DMS153 treated with DMSO at 0.1 percent for 48 hours (cell line): Measurements from ENCODE around the gene SELENOW.
"Not testable (repeated sequence)": the region's sequence is repeated elsewhere in the genome, so short reads cannot be mapped to it uniquely, and the experiment has no call there.

Source experiments
- DNase-seq: peaks from one replicate; lab custom pipeline; 2025; ENCODE audit not compliant: unreplicated experiment; lab: John Stamatoyannopoulos, UW

The SELENOW gene

DNA sequence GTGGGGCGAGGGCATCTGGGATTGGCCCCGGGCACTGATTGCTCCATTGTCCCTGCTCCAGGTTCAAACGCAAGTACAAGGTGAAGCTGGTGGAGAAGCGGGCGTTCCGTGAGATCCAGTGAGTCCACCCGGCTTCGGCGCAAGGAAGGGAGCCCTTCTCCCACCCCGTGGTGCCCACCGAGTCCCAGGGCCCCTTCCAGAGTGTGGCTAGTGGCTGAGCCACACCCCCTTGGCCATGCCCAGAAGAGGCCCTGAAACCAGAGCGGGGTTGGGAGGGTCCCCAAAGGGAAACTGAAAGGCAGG, 21.9 kb upstream of the SELENOW start:
- DNase-seq = no peak

DNA sequence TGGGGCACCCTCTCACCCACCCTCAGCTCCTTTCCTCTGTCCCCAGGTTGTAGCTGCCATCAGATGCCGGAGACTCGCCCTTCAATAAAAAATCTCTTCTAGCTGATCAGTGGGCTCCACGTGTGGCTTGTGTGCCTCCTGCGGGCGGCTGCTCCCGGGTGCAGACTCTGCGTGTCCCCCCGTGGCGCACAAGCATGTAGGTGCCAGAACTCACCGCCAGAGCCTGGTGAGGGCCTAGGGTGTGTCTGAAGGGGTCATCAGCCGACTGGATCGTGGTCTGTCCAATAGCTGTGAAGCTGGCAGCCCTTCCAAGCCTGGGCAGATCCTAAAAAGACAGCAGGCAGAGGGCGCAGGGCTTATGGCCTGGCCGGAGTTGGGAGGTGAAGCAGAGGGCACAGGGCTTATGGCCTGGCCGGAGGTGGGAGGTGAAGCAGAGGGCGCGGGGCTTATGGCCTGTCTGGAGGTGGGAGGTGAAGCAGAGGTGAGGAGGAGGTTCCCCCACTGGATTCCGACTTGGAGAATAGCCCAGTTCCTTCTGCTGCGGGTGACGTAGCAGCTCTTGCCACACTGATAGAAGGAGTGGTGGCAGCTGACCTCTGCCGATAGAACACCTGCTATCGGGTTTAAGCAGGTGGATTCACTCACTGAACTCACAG, 21.4 kb upstream of the SELENOW start:
- DNase-seq = no peak

DNA sequence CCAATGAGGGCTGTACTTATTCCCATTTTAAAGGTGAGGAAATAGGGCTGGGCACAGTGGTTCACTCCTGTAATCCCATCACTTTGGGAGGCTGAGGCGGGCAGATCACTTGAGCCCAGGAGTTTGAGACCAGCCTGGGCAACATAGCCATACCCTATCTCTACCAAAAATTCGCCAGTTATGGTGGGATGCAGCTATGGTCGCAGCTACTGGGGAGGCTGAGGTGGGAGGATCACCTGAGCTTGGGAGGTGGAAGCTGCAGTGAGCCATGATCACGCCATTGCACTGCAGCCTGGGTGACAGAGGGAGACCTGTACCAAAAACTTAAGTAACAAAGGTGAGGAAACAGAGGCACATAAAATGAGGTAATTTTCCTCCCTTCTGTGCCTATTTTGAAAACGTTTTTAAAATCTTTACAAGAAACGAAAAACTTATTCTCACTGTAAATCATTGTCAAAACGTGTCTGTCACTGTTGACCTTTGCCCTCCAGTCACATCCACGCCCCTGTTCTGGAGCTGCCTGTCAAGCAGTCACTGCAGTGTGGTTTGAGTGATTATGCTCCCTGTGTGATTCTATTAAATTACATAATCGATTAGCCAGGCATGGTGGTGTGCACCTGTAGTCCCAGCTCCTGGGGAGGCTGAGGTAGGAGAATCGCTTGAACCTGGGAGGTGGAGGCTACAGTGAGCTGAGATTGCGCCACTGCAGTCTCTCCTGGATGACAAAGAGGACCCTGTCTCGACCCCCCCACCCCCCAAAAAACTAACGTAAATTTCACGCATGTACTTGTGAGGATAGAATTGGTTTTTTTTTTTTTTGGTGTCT, 20.7 kb upstream of the SELENOW start:
- DNase-seq = no peak

DNA sequence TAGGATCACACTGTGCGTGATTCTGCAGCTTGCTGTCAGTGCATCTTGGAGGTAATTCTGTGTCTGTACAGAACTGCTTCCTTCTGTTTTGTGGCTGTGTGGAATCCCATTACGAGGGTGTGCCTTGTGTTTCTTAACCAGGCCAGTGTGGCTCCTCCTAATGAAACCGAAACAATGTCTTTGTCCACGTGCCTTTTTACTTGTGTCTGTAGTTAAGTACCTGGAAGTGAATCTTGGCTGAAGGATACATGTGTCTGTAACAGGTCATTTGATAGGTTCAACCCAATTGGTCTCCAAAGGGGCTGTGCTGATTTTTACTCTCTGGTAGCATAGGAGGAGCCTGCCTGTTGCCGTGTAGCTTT, 20.1 kb upstream of the SELENOW start:
- DNase-seq = no peak

GRCh38 chr19:47760632-47760999, 17.9 kb upstream of the SELENOW start:
- DNase-seq = no peak

GRCh38 chr19:47761566-47761965, 16.9 kb upstream of the SELENOW start:
- DNase-seq = no peak

DNA sequence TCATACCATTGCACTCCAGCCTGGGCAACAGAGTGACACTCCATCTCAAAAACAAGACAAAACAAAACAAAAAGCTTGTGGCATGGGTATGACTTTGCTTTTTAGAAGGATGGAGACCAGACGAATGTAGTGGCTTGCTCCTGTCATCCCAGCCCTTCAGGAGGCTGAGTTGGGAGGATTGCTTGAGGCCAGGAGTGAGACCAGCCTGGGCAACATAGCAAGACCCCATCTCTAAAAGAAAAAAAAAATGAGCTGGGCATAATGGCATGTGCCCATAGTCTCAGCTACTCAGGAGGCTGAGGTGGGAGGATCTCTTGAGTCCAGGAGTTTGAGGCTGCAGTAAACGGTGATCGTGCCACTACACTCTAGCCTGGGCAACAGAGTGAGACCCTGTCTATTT, 16.4 kb upstream of the SELENOW start:
- DNase-seq = no peak

- DNase-seq = no peak
These were observed 15.7 kb upstream of the SELENOW start for GRCh38 chr19:47762615-47763308.

DNA sequence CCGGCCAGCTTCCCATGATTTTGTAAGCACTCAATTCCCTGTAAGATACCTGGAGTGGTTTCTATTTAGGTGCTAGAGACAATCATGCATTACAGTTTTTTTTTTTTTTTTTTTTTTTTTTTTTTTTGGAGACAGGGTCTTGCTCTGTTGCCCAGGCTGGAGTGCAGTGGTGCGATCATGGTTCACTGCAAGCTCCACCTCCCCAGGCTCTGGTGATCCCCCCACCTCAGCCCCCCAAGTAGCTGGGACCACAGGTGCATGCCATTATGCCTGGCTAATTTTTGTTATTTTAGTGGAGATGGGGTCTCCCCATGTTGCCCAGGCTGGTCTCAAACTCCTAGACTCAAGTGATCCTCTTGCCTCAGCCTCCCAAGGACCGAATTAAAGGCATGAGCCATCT, 13.8 kb upstream of the SELENOW start:
- DNase-seq = not testable (repeated sequence)

- DNase-seq = peak; percentile 65
These were observed 12.8 kb upstream of the SELENOW start for GRCh38 chr19:47765523-47766358.

DNA sequence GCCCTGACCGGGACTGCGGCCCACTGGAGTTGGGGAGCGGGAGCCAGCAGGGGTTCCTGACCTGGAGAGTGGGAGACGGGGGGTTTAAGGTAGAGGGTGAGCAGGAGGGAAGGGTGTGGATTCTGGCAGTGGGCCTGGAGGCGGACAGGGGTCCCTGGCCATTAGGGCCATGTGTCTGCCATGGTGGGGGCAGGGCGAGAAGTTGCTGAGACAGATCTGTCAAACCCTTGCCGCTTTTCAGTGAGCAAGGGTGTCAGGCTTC, 12.2 kb upstream of the SELENOW start:
- no peak for DNase-seq

DNA sequence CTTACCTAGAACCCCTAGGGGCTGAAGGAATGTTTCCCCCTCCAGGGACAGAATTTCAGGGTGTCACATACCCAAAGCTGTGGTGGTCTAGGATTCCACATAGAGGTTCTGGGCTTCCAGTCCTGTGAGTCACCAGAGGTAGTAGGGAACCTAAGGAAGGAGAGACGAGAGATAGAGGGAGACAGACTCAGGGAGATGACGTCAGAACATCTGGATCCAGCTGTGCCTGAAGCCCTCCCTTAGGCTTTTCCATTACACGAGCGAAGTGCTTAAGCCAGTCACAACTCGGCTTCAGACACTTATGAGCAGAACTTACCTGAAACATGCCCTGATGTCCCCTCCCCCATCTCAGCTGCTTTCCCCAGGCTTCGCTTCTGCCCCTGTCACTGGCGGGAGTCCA, 11.8 kb upstream of the SELENOW start:
- no peak for DNase-seq

DNA sequence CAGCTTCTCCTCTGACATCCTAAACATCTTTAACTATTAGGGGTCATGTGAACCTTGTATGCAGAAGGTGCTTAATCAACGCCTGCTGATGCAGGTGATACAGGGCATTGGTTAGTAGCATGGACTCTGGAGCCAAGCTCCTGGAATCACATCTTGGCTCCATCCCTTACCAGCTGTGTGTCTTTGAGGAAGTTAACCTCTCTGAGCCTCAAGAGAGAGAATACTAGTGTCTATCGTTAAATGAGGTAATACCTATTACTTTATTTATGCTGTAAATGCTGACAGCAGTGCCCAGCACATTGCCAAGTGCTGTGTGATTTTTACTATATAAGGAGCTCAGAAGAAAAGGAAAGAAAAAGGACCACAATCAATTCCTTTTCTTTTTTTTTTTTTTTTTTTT, 11.2 kb upstream of the SELENOW start:
- DNase-seq = no peak

DNA sequence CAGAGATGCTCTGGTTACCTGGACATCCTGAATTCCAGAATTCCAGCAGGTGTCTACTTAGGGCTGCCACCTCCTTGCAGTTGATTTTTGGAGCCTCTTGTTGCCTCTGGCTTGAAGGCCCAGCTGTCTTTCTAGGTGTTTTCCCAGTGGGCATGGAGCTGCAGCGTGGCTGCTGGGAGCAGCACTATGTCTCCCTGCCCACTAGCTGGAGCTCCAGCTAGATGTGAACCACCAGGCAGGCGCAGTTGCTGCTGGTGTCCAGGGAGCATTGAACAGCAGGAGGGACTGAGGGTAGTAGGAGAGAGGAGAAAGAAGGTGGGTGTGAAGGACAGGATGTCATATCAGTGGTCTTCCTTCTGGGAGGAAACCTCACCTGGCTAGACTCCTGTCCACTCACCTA, 9.9 kb upstream of the SELENOW start:
- DNase-seq = no peak

DNA sequence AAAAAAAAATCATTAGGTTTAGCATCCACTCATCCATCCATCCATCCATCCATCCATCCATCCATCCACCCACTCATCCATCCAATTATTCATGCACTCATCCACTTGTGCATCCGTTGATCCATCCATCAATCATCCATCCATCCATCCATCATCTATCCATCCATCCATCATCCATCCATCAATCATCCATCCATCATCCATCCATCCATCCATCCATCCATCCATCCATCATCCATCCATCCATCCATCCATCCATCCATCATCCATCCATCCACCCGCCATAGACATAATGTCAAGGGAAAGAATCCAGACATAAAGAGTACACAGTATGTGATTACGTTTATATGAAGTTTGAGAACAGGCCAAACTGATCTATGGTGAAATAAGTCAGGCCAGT, 9.0 kb upstream of the SELENOW start:
- no peak for DNase-seq

GRCh38 chr19:47771291-47771690, 7.2 kb upstream of the SELENOW start:
- DNase-seq = not testable (repeated sequence)

GRCh38 chr19:47776568-47776967, 1.9 kb upstream of the SELENOW start:
- DNase-seq = peak; percentile 98

- peak; percentile 6 for DNase-seq
These were observed 1.1 kb upstream of the SELENOW start for GRCh38 chr19:47777245-47778048.

- no peak for DNase-seq
These were observed 450 bp downstream of the SELENOW start for GRCh38 chr19:47778954-47779351.

DNA sequence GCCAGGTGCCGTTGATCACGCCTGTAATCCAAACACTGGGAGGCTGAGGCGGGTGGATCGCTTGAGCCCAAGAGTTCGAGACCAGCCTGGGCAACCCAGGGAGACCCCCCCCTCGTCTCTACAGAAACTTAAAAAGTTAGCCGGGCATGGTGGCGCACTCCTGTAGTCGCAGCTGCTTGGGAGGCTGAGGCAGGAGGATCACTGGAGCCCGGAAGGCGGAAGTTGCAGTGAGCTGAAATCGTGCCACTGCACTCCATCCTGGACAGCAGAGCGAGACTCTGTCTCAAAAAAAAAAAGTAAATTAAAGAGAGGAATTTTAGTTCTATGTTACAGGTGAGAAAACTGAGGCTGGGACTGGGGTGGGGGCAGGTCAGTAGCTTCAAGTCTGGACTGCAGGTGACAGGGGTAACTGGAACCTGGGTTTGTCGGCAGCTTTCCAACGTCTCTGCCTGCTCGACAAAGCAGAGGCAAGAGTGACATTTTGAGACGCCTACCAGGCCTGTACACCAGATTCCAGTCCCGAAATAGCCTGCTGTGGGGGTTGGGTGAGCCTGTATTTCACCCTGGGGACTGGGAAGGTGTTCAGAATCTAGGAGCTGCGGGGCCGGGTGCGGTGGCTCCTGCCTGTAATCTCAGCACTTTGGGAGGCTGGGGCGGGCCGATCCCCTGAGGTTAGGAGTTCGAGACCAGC, 1.2 kb downstream of the SELENOW start:
- DNase-seq = no peak

DNA sequence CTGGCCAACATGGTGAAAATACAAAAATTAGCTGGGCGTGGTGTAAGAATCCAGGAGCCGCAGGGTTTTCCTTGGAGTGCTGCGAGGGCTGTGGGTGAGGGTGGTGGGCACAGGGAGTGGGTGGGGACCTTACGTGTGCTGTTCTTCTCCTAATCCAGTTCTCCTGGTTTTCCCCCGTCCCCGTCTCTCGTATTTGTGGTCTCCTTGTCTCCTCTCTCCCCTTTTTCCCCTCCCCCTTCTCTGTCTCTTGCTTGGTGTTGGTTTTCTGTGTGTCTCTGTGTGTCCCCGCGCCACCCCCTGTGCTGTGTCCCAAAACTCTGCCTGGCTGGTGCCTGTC, 1.7 kb downstream of the SELENOW start:
- no peak for DNase-seq
